ENCODE measurements around the gene CDPF1.

The CDPF1 gene

GRCh38 chr22:46256358-46256958 is 6.4 kb upstream of the CDPF1 start:
- DNase-seq (ENCODE audit: low spot score): no peak

GRCh38 chr22:46251816-46252380 is 1.8 kb upstream of the CDPF1 start:
- no peak for DNase-seq (ENCODE audit: low spot score)

- DNase-seq (ENCODE audit: low spot score): no peak
Observed at GRCh38 chr22:46251266-46251665, 1.2 kb upstream of the CDPF1 start.

- no peak for DNase-seq (ENCODE audit: low spot score)
Observed at GRCh38 chr22:46250783-46251125, 661 bp upstream of the CDPF1 start.

- DNase-seq (ENCODE audit: low spot score): no peak
Observed at GRCh38 chr22:46247443-46247975, 2.6 kb downstream of the CDPF1 start.

- no peak for DNase-seq (ENCODE audit: low spot score)
Observed at GRCh38 chr22:46246178-46246577, 3.9 kb downstream of the CDPF1 start.

GRCh38 chr22:46245511-46245910 is 4.6 kb downstream of the CDPF1 start:
- peak; percentile 61 for DNase-seq (ENCODE audit: low spot score)

GRCh38 chr22:46244771-46245170 is 5.3 kb downstream of the CDPF1 start:
- DNase-seq (ENCODE audit: low spot score): no peak

- no peak for DNase-seq (ENCODE audit: low spot score)
Observed at GRCh38 chr22:46242076-46242475, 8.0 kb downstream of the CDPF1 start.

GRCh38 chr22:46241396-46242007 is 8.6 kb downstream of the CDPF1 start:
- DNase-seq (ENCODE audit: low spot score): no peak

GRCh38 chr22:46240907-46241306 is 9.2 kb downstream of the CDPF1 start:
- DNase-seq (ENCODE audit: low spot score): no peak

- no peak for DNase-seq (ENCODE audit: low spot score)
Observed at GRCh38 chr22:46240506-46240905, 9.6 kb downstream of the CDPF1 start.

GRCh38 chr22:46240073-46240472 is 10.0 kb downstream of the CDPF1 start:
- no peak for DNase-seq (ENCODE audit: low spot score)

GRCh38 chr22:46239261-46240048 is 10.6 kb downstream of the CDPF1 start:
- DNase-seq (ENCODE audit: low spot score): no peak

GRCh38 chr22:46238541-46238940 is 11.6 kb downstream of the CDPF1 start:
- DNase-seq (ENCODE audit: low spot score): peak; percentile 60

GRCh38 chr22:46237453-46238124 is 12.5 kb downstream of the CDPF1 start:
- no peak for DNase-seq (ENCODE audit: low spot score)

GRCh38 chr22:46234969-46235368 is 15.1 kb downstream of the CDPF1 start:
- no peak for DNase-seq (ENCODE audit: low spot score)

GRCh38 chr22:46233231-46233630 is 16.9 kb downstream of the CDPF1 start:
- DNase-seq (ENCODE audit: low spot score): peak; percentile 85

GRCh38 chr22:46230262-46230901 is 19.7 kb downstream of the CDPF1 start:
- no peak for DNase-seq (ENCODE audit: low spot score)

GRCh38 chr22:46229701-46230100 is 20.4 kb downstream of the CDPF1 start:
- no peak for DNase-seq (ENCODE audit: low spot score)

- no peak for DNase-seq (ENCODE audit: low spot score)
Observed at GRCh38 chr22:46226577-46226976, 23.5 kb downstream of the CDPF1 start.

GRCh38 chr22:46225631-46226030 is 24.5 kb downstream of the CDPF1 start:
- DNase-seq (ENCODE audit: low spot score): no peak

Measured in Ammon's horn (tissue), 1 donor.